Neutrophil (primary cell): Measurements from ENCODE around the gene CTBP2.
"Not testable (repeated sequence)": the region's sequence is repeated elsewhere in the genome, so short reads cannot be mapped to it uniquely, and the experiment has no call there.

ENCODE experiments used
- H3K27ac ChIP-seq: fragments of 200-600 bp; sonication (generic); 2 replicates; pipeline ENCODE4 v1.5.1; 2016; ENCODE audit warnings: mild to moderate bottlenecking, moderate library complexity
- H3K27me3 ChIP-seq: fragments of 200-600 bp; sonication (generic); 2 replicates; pipeline ENCODE4 v1.6.0; 2016; ENCODE audit warnings: mild to moderate bottlenecking
- H3K36me3 ChIP-seq: fragments of 200-600 bp; sonication (generic); 2 replicates; pipeline ENCODE4 v1.5.1; 2017
- H3K4me1 ChIP-seq, 2 experiments: fragments of 200-600 bp in 1 of 2; sonication (generic) in 1 of 2; 1 replicate in 1 of 2; 2 replicates in 1 of 2; pipeline versions ENCODE4 v1.5.1 to v1.6.1; 2013 to 2016; ENCODE audit warnings: low read depth in 1 of 2, low read length in 1 of 2, mild to moderate bottlenecking in 1 of 2, moderate library complexity in 1 of 2; ENCODE audit not compliant: control insufficient read depth in 1 of 2, insufficient read depth in 1 of 2
- H3K4me3 ChIP-seq, 2 experiments: fragments of 200-600 bp in 1 of 2; sonication (generic) in 1 of 2; 1 replicate in 1 of 2; 2 replicates in 1 of 2; pipeline ENCODE4 v1.5.1; 2013 to 2016; ENCODE audit warnings: low read depth in 1 of 2, low read length in 1 of 2, mild to moderate bottlenecking in 1 of 2, moderate library complexity in 1 of 2
- H3K9me3 ChIP-seq: fragments of 200-600 bp; sonication (generic); 2 replicates; pipeline ENCODE4 v1.5.1; 2016
- TF ChIP-seq, protein P1 (sequence below): fragments of 200-600 bp; sonication (generic); IDR thresholded peaks from 2 replicates; pipeline ENCODE4 v1.5.1; 2016; ENCODE audit warnings: antibody characterized with exemption

Gene CTBP2

DNA sequence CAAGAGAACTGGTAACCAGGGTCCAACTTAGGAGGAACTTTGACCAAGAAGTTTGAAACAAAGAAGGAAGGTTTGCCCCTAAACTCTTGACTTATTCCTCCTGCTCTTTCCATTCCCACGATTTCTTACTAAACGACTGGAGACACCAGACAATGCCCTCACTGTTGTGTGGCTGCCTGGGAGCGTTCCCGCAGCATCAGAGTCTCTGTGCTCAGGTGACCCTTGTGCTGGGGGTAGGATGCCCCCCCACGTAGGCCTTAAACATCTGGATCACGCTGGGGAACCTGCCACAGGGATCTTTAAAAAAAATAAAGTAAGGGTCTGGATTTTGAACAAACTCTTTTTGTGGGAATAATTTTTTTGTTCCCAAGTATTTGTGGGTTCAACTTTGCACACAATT is 30.1 kb upstream of the CTBP2 start:
- TF ChIP-seq, protein P1, sequence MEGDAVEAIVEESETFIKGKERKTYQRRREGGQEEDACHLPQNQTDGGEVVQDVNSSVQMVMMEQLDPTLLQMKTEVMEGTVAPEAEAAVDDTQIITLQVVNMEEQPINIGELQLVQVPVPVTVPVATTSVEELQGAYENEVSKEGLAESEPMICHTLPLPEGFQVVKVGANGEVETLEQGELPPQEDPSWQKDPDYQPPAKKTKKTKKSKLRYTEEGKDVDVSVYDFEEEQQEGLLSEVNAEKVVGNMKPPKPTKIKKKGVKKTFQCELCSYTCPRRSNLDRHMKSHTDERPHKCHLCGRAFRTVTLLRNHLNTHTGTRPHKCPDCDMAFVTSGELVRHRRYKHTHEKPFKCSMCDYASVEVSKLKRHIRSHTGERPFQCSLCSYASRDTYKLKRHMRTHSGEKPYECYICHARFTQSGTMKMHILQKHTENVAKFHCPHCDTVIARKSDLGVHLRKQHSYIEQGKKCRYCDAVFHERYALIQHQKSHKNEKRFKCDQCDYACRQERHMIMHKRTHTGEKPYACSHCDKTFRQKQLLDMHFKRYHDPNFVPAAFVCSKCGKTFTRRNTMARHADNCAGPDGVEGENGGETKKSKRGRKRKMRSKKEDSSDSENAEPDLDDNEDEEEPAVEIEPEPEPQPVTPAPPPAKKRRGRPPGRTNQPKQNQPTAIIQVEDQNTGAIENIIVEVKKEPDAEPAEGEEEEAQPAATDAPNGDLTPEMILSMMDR = no peak
- peaks cover 14% of the 10 kb centered on the region for H3K27me3 ChIP-seq
- no peaks in the 10 kb centered on the region for H3K4me1 ChIP-seq
- H3K27ac ChIP-seq = no peak overlapping the region
- no peak overlapping the region for H3K4me3 ChIP-seq
- no peaks in the 10 kb centered on the region for H3K9me3 ChIP-seq
- no peaks in the 10 kb centered on the region for H3K36me3 ChIP-seq

DNA sequence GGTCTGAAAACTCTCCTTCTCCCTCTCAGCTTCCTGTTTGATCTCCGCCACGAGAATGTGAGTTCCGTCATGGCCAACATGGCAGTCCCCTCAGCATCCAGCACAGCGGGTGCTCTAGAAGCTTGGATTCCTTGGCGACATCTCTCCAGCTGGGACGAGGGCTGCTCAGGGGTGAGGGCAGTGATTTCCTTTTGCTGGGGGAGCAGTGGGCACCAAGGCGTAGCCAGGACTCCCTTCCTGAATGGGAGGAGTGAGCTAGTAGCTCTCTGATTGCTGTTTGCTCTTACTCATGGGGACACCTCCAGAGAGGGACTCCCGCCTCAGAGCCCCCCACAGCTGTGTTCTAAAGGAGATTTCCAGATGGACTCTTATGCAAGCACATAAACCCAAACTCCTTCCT is 28.8 kb upstream of the CTBP2 start:
- H3K27me3 ChIP-seq = peaks cover 14% of the 10 kb centered on the region
- H3K4me1 ChIP-seq = no peaks in the 10 kb centered on the region
- H3K9me3 ChIP-seq = no peaks in the 10 kb centered on the region
- no peak overlapping the region for H3K27ac ChIP-seq
- TF ChIP-seq, protein P1 = no peak
- no peak overlapping the region for H3K4me3 ChIP-seq
- no peaks in the 10 kb centered on the region for H3K36me3 ChIP-seq

DNA sequence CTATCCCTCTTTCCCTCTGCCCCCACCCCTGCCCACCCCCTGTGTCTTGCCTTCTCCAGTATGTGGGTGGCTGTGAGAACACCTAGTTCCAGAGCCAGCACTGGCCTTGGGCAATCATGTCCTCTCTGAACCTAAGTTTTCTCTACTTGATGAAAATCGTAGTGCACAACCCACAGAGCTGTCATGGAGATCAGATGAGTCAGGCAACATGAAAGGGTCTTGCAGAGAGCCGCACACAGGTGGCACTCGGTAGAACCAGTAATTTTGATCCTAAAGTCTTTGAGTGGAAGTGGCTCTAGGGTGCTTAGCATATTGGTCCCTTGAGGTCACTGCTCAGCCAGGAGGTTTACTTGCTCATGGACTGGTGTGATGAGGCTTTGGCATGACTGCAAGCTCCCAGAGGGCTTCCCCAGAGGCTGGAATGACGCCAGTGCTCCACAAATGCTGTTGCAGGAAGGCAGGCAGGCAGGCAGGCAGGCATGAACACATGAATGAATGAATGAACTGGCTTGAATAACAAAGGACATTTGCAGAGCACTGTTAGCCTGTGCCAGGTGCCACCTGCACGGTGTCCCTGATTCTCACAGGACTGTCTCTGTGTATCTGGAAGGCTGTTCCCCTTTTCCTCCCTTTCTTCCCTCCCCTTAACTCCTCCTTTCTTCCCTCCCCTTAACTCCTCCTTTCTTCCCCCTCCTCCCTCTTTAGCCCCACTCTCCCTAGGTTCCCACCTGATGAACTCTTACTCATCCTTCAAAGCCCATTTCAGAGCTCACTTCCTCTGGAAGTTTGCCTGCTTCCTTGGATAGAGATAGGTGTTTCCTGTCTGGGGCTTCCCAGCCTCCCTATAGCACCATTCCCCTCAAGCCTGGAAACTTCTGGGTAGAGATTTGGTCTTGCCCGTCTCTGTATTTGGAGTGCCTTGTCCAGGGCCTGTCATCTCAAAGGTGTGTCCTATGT is 27.2 kb upstream of the CTBP2 start:
- no peak overlapping the region for H3K27ac ChIP-seq
- H3K4me1 ChIP-seq = no peaks in the 10 kb centered on the region
- TF ChIP-seq, protein P1 = no peak
- no peaks in the 10 kb centered on the region for H3K36me3 ChIP-seq
- H3K9me3 ChIP-seq = no peaks in the 10 kb centered on the region
- peaks cover 18% of the 10 kb centered on the region for H3K27me3 ChIP-seq
- H3K4me3 ChIP-seq = no peak overlapping the region

DNA sequence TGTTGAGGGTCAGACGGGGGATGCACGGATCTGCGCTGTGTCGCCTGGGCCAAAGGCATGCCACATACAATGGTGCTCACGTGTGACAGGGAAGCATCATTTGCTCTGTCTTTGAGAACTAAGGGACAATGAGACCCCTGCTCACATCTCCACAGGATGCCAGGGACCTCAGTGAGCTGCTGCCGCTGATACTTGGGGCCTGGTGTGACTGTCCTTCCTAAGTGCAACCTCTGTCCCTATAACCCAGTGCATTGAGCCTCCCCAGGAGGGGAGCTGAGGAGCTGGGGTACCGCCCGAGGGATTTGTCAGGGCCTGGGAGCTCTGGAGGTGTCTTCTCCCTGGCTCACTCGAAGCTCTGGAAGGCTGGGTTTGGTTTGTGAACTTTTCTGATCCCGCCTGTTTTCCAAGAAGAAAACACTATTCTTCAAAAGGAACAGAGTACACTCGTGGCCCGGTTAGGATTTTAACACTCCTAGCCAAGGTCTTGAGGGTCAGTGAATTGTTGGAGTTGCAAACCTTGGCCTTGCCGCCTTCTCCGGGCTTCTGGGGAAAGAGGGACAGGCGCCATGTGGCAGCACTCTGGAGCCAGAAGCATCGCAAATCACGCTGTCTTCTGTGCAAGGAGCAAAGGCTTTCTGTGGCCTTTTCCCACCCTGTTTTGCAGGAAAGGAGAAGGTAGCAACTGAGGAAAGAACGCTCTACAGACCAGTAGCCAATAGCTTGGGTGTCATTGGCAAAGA is 26.2 kb upstream of the CTBP2 start:
- peaks cover 23% of the 10 kb centered on the region for H3K27me3 ChIP-seq
- no peaks in the 10 kb centered on the region for H3K36me3 ChIP-seq
- H3K27ac ChIP-seq = no peak overlapping the region
- TF ChIP-seq, protein P1 = no peak
- H3K4me3 ChIP-seq = no peak overlapping the region
- no peaks in the 10 kb centered on the region for H3K9me3 ChIP-seq
- no peaks in the 10 kb centered on the region for H3K4me1 ChIP-seq

DNA sequence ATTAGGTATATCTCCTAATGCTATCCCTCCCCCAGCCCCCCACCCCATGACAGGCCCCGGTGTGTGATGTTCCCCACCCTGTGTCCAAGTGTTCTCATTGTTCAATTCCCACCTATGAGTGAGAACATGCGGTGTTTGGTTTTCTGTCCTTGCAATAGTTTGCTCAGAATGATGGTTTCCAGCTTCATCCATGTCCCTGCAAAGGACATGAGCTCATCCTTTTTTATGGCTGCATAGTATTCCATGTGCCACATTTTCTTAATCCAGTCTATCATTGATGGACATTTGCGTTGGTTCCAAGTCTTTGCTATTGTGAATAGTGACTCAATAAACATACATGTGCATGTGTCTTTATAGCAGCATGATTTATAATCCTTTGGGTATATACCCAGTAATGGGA is 18.7 kb upstream of the CTBP2 start:
- H3K27ac ChIP-seq, H3K9me3 ChIP-seq, H3K4me3 ChIP-seq, H3K36me3 ChIP-seq, H3K4me1 ChIP-seq: not testable (repeated sequence)
- peaks cover 35% of the 10 kb centered on the region for H3K27me3 ChIP-seq
